Stimulated activated CD8-positive, alpha-beta memory T cell treated with anti-CD3 and anti-CD28 coated beads, Interleukin-4, amount 100 ng/mL, for 24 hours (primary cell): ENCODE data around the gene RASEF.
"Not testable (repeated sequence)": the region's sequence is repeated elsewhere in the genome, so short reads cannot be mapped to it uniquely, and the experiment has no call there.

Experiments used
- DNase-seq: peaks from one replicate; pipeline ENCODE4 v3.0.0-alpha.2; 2020; ENCODE audit warnings: low read depth

Gene RASEF

DNA sequence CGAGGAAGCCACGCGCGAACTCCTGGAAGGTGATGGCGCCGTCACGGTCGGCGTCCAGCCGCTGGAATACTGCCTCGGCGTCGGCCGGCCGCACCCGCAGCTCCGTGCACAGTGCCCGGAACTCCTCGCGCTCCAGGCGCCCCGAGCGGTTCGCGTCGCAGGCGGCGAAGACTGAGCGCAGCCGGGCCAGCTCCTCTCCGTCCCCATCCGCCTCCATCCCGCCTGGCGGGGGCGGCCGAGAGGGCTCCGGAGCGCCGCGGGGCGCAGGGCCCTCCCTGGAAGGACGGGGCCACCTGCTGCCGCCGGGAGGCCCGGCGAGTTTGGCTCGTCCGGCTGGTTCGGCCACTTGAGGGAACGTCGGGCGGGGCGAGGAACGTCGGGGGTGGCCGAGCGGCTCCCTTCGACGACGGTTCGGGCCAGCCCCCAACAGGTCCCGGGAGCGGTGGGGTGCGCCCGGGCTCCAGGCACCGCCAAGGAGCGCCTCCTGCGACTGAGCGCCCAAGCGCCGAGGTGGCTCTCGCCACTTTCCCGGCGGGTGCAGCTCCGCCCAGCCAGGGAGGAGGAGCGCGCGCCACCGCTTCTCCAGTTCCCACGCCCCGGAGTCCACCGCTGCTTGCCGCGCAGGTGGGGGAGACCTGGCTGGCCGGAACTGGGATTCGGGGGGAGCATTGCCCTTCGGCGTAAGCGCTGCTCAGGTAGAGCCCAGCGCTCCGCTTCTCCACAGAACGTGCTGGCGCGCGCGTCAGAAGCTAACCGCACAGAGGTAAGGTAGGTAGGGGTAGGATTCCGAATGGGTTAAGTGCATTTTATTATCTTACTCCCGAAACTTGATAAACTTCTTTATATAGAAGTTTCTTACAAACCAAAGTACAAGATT, at the start of gene RASEF:
TSS of gene RASEF (minus strand) at position 492 of the 877 bp plus-strand sequence. CDS start at position 217, 275 bp downstream.
- DNase-seq = no peak

DNA sequence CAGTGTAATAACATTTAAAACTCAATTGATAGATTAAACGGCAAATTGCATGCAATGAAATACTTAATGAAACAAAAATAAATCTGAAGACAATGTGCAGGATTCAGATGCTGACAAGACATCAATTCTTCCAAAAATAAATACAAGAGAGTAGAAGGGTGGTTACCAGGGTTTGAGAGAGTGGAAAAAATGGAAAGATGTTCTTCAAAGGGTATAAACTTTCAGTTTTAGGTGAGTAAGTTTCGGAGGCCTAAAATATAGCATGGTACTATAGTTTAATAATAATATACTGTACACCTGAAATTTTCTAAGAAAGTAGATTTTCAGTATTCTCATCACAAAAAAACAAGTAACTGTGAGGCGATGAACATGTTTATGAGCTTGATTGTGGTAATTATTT, 48.2 kb upstream of the RASEF start:
- DNase-seq = no peak

DNA sequence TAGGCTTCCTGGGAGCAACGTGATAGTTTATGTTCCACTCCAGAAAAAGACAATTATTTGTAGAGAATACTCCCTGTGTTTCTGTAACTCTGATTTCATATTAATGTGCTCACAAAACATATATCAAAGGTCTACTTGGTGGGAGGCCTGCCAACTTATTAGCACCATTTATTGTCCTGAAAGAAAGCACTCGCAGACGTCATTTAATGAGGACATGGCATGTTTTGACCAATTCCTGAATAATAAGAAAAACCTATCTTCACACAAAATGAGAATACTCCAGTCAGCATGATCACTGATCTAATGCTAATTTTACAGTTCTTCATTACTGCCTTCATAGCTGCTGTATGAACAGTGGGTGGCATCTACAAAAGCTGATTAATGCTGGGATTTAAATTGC, 46.4 kb upstream of the RASEF start:
- no peak for DNase-seq

DNA sequence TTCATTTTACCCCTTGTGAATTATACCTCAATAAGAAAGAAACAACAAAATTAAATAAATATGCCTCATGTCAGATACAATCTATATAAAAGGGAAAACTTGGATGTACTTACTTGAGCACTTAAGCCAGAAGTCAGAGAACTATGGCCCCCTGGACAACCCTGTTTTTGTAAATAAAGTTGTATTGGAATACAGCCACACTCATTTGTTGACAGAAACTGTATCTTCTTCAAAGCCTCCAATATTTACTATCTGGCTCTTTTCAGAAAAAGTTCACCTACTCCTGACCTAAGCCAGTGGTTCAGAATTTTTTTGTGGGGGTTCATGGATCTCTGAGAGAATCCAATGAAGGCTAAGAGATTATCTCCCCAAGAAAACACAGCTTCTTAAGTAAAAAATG, 45.3 kb upstream of the RASEF start:
- no peak for DNase-seq

DNA sequence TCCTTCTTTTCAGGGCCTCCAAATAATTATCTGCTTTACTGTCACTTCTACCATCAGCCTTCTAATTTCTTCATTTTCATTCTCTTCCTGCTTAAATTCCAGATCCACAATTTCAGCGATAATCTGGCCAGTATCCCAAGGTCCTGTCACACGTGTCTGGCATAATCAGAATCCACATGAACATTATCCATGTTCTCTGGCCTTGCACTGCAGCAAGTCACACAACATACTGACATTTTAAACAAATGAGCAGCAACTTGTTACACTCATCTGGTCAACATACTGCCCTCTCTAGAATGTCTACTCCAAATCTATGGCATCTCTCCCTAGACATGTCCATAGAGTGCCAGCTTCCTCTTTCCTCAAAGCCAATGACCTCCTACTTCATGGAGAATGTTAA, 43.8 kb upstream of the RASEF start:
- no peak for DNase-seq

DNA sequence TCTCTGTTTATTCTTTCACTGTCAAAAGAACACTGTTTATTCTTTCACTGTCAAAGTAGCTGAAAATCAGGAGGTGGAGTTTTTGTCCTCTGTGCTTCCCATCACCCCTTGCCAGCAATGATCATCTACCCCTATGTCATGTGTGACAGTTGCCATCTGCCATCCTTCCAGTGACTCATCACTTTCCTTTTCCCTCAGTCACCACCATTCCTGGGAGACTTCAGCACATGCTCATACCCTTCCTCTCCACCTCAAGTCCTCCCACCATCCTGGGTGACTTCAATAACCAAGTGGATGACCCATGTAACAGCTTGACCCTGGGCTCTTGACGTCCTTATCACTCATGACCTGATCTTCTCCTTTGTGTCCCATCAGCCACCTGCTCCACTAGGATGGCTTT, 43.3 kb upstream of the RASEF start:
- DNase-seq = no peak

DNA sequence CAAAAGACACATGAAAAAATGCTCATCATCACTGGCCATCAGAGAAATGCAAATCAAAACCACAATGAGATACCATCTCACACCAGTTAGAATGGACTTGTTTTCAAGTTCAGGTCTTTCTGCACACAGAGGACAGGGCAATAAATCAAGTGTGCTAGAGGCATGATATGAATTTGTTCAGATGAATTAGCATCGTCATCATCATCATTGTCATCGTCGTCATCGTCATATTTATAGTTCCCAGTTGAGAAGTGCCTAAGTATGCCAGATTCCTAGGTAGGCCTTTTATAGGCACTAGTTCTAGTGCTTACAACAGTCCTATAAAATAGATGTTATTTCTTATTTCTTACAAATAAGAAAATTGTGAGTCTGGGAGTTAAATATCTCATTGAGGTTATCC, 34.7 kb upstream of the RASEF start:
- DNase-seq = no peak

DNA sequence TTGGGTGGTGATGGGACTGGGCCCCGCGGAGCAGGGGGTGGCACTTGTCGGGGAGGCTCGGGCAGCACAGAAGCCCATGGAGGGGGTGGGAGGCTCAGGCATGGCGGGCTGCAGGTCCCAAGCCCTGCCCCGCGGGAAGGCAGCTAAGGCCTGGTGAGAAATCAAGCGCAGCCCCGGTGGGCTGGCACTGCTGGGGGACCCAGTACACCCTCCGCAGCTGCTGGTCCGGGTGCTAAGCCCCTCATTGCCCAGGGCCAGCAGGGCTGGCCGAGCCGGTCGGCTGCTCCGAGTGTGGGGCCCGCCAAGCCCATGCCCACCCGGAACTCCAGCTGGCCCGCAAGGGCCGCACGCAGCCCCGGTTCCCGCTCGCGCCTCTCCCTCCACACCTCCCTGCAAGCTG, 30.4 kb upstream of the RASEF start:
- not testable (repeated sequence) for DNase-seq

DNA sequence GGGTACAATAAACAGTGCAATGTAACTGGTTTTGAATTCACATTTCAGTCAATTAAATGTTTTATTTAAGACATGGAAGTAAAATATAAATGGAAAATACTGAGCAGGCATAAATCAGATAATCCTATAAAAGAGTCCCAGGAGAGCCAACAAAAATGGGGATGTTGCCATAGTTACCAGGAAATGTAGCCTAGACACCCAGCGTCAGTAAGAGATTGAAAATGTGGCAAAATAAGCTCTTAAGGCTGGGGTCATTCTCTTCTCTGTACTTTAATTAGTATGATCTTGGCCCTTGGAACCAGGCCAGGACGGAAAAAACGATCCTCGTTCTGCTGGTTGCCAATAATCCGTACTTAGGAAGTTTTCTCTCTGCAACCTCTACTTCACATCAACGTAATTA, 18.9 kb upstream of the RASEF start:
- DNase-seq = no peak

DNA sequence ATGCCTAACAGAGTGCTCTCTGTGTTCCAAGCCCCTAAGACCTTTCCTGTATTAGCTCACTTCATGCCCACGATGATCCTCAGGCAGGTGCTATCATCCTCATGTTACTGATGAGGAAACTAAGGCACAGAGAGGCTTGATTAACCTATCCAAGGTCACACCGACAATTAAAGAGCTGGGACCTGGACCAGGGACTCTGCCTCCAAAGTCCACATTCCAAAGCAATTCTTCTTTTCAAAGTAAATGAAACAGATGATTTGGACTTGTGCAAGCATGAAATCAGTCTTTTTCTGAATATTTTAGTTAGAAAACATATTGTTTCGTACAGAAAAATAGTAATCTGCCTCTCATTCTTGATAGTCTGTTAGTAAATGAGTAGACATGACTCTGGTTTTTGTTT, 18.1 kb upstream of the RASEF start:
- no peak for DNase-seq

DNA sequence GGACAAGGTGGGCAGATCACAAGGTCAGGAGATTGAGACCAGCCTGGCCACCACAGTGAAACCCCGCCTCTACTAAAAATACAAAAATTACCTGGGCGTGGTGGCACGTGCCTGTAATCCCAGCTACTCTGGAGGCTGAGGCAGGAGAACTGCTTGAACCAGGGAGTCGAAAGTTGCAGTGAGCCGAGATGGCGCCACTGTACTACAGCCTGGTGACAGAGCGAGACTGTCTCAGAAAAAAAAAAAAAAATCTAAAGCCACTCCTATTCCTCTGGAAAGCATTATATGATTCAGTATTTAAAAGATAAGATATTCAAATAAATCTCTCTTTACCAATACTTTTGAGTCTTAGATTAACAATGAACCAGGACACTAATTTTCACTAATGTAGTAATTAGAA, 13.0 kb upstream of the RASEF start:
- not testable (repeated sequence) for DNase-seq

DNA sequence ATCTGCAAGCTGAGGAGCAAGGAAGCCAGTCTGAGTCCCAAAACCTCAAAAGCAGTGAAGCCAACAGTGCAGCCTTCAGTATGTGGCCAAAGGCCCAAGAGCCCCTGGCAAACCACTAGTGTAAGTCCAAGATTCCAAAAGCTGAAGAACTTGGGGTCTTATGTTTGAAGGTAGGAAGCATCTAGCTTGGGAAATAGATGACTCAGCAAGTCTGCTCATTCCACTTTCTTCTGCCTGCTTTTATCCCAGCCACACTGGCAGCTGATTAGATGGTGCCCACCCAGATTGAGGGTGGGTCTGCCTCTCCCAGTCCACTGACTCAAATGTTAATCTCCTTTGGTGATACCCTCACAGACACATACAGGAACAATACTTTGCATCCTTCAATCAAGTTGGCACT, 9.6 kb upstream of the RASEF start:
- not testable (repeated sequence) for DNase-seq

DNA sequence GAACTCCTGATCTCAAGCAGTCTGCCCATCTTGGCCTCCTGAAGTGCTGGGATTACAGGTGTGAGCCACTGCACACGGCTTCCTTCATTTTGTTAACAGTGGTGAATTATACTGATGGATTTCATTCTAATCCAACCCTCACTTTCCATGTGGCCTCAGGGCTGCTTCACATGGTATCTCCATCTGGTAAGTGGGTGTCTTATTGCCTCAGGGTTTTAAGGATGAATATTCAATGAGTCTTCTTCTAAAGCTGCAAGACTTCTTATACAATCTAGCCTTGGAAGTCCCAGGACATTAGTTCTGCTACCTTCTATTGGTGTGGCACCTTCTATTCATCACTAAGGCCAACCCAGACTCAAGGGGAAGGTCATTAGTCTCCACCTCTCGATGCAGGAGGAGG, 8.7 kb upstream of the RASEF start:
- DNase-seq = no peak

DNA sequence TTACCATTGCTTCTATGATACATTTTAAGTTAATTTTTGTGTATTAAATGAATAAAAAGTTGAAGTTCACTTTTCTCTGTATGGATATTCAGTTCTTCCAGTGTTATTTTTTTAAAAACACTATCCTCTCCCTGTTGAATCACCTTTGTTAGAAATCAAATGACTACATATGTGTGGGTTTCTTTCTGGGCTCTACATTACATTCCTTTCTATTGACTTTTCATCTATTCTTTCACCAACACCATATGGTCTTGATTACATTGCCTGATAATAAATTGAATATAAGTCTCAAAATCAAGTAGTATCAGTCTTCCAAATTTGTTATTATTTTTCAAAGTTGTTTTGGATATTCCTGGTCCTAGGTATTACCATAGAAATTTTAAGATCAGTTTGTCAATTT, 7.3 kb upstream of the RASEF start:
- no peak for DNase-seq

DNA sequence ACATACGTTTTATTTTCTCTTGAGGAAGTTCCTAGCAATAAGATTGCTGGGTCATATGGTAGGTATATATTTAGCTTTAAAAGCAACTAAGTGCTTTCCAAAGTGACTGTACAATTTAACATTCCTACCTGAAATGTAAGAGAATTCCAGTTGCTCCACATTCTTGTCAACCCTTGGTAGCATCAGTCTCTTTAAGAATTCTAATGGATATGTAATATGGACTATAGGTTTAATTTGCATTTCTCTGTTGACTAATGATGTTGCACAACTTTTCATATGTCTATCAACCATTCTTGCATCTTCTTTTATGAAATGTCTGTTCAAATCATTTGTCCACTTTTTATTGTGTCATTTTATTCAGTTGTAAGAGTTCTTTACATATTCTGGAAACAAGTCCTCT, 6.7 kb upstream of the RASEF start:
- DNase-seq = no peak

DNA sequence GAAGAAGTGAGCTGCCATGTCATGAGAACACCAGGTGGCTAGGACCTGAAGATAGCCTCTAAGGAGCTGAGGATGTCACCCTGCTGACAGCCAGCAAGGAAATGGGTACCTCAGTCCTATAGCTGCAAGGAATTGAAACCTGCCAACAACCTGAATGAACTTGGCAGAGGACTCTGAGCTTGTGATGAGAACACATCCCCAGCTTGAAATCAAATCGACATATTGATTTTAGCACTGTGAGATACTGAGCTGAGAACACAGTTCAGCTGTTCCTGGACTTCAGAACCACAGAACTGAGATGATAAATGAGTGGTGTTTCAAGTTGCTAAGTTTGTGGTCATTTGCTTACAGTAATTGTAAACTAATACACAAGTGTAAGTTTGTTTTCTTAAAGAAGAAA, 5.5 kb upstream of the RASEF start:
- DNase-seq = no peak

DNA sequence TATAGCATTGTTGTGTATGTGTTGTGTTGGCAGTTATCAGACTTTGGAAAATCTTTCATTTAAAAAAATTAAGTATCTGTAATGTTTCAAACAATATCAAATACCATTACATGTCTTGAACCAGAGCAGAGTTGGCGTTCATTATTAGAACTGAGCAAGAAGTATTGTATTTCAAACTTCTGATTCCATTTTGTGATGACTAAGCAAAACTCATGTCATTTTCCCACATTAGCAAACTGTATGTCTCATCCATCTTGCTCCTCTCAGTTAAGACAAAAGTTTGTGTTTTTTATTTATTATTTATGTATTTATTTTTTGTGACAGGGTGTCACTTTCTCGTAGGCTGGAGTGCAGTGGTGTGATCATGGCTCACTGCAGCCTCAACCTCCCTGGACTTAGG, 4.6 kb upstream of the RASEF start:
- DNase-seq = no peak

DNA sequence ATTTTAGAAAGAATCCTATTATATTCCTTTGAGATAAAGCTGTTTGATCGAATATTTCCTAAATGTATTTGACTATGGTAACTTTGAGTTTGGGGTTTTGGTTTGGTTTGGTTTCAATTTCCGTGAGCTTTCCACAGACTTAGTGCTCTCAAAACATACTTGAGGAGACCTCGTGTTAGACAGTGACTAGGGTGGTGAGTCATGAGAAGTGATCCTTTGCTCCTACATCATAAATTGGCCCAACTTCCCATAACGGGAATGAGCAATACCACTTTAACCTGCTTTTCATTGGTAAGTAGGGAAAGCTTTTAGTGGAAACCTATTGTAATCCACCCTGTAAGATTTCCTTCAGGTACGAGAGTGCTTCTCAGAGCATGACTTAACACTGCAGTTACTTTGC, 3.8 kb upstream of the RASEF start:
- DNase-seq = no peak

DNA sequence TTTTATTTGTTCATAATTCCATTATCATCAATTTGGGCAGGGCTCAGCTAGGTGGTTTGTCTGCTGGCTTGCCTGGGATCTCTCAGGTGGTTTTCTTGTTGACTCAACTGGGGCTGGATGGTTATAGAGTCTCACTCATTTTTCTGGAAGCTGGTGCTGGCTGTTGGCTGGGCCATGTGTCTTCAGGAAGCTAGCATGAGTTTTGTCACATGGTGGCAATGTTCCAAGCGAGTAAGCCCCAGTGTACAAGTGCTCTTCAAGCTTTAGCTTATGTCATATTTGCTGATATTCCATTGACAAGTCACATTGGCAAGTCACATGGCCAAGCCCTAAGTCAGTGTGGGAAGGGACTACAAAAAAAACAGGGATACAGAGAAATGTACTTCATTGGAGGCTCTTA, 2.3 kb upstream of the RASEF start:
- no peak for DNase-seq

DNA sequence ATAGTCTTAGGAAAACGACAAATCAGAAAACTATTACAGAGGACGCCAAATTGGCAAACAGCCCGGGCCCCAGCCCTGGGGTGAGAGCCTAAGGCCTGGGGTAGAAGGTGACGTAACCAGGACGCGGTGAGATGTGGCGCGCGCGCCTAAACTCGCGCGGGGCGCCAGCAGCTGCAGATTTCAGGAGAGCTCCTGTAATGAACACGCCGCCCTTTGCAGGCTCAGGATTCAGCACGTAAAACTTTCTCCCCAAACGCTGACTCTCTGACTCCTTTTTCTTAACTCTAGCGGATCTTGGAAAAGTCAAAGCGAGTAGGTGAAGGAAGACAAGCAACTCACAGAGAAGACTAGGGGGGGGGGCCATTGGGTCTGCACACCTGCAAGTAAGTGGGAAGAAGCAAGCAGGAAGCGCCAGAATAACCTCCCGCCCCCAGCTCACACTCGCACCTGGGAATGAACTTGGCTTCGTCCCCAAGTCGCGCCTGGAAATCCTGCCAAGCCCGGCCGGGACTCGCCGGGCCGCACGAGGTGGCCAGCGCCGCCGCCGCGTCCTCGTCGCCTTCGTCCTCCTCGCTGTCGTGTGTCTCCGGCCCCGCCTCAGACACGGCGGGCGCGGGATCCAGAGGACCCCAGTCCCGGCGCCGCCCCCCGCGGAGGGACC, 822 bp downstream of the RASEF start:
- DNase-seq = no peak

DNA sequence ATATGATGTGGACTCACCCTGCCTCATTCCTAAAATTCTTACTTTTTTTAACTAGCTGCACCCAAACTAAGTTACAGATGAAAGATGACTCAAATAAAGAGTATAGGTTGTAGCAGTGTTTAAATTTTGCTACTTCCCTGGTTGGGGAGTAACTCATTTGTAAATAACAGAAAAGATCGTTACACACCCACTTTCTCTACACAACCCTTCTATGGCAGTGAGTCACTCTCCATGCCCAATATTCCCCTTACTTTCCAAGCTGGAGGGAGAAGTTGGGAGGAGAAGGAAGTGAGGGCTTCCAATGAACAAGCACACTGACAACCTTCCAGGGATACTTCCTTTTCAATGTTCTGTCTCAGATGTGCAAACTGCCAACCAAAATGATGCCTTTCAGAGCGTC, 1.9 kb downstream of the RASEF start:
- no peak for DNase-seq

DNA sequence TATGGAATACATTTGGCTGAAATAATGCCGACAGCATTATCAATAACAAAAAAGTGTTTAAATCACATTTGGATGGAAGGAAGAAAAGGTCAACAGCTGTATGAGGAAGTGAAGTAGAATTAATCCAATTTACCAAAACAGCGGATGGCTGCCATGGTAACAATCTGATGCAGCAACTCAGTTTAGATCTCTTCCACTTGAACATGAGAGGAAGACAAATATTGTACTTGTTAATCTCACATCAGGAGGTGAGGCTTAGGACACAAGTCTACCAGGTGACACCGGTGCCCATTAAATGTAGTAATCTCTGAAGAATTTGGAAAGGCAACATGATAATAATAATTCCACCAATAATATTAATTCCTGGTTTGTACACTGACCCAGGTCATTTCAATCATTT, 2.4 kb downstream of the RASEF start:
- DNase-seq = no peak

DNA sequence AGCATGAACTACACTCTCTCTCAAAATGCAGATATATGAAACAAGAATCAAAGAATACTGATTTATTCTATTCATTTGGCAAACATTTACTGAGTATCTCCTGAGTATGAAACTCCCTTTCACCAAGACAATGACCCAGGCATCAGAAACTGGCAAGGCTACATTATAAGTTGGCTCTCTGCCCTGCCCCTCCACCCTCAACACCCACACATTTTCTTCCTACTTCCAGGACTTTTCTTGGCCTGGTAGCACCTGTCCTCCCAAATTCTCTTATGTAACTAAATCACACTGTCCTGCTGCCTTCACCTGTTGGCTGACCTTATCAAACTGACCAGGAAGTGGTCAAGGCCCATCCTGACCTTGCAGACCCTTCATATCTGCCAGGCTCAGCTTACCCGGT, 3.5 kb downstream of the RASEF start:
- DNase-seq = no peak

DNA sequence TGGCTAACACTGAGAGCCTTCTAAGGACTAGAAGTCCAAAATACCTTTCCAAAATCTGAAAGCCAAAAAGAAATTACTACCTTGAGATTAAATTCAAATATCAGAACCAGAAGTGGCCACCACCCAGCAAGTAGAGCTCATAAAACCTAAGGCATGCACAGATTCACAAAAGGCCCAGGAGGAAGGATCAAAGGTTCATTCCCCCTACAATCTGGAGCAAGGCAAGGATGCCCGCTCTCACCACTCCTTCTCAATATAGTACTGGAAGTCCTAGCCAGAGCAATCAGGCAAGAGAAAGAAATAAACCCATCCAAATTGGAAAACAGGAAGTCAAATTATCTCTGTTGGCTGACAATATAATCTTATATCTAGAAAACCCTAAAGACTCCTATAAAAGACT, 6.0 kb downstream of the RASEF start:
- DNase-seq = no peak
